ENCODE data around the gene DEUP1. TPM values are rescaled to one million over a fixed set of nuclear protein-coding genes. Genes with fewer than 3 reads are reported as not detected.

Gene DEUP1
- total and polyA plus RNA-seq, 9 of the 15 experiments (the other 6 are each of a cell fraction or from before 2014, with no cell fraction given), result 1.4 to 10.9 (median 9.3) TPM

GRCh38 chr11:93319224-93319839 lies 11.2 kb upstream of the DEUP1 start (continued):
- no peak for TF ChIP-seq ZBTB17 (CRISPR knock-in tag; IDR thresholded peaks at IDR 0.05)
- TF ChIP-seq ZNF780A (CRISPR knock-in tag; IDR thresholded peaks at IDR 0.05), result no peak
- TF ChIP-seq SMARCC2 (IDR thresholded peaks at IDR 0.05; ENCODE audit: low read depth), result no peak
- TF ChIP-seq ZNF584 (CRISPR knock-in tag; IDR thresholded peaks at IDR 0.05; ENCODE audit: low read depth), result peak; percentile 100
- no peak for TF ChIP-seq BHLHE40 (IDR thresholded peaks at IDR 0.05; ENCODE audit: low read length)

- no peaks in the 10 kb centered on the region for H3K36me3 ChIP-seq (ENCODE audit: control insufficient read depth, insufficient read depth, low read length)
- no peaks in the 10 kb centered on the region for H3K4me1 ChIP-seq (replicated peaks in 1 of 2; ENCODE audit: control insufficient read depth in 2 of 2, insufficient read depth in 2 of 2, low read length in 2 of 2)
- no peak overlapping the region for H3K4me2 ChIP-seq (ENCODE audit: insufficient read depth, low read length)
- no TSS peak for BruUV-seq (replicated peaks)
- no peak for DNase-seq (ENCODE audit: extremely low read depth in 1 of 4, low spot score in 3 of 4)
- in situ Hi-C loops (cut with MboI) (no loop called here), intact Hi-C loops (cut with micrococcal nuclease) (no loop called here)
- no peaks in the 10 kb centered on the region for H3K27me3 ChIP-seq (ENCODE audit: control insufficient read depth in 2 of 2, insufficient read depth in 2 of 2, low read length in 2 of 2)
- no peak for ATAC-seq
- CTCF ChIA-PET (ENCODE audit: low intra/inter-chr PET ratio), result no interaction called here
- H3K79me2 ChIP-seq (ENCODE audit: control insufficient read depth, insufficient read depth, low read length), result no peaks in the 10 kb centered on the region
- FAIRE-seq, result no peak
- H3K9me1 ChIP-seq (ENCODE audit: control insufficient read depth, insufficient read depth, low read length), result no peaks in the 10 kb centered on the region
- no peak overlapping the region for H3K27ac ChIP-seq (ENCODE audit: extremely low read depth, low read depth, low read length)
- no peaks in the 10 kb centered on the region for H3K9me3 ChIP-seq (replicated peaks; ENCODE audit: control insufficient read depth, insufficient read depth, low read depth, low read length)
- H2AFZ ChIP-seq (ENCODE audit: low read depth, low read length), result no peak overlapping the region
- no peak overlapping the region for H3K9ac ChIP-seq (ENCODE audit: insufficient read depth in 1 of 2, low read depth in 2 of 2, low read length in 2 of 2)
- H3K4me3 ChIP-seq, result no peak overlapping the region
- POLR2A ChIA-PET, result interaction anchor here (1.6 kb wide), 1 partner anchor 9 kb away, joined by 3 read pairs; no protein-coding TSS in a partner anchor
- TF ChIP-seq C11orf30 (IDR thresholded peaks at IDR 0.05; ENCODE audit: low read depth), result peak; percentile 36; the same call in 1 of the 2 replicates
- peak; percentile 57 for TF ChIP-seq ZNF316 (IDR thresholded peaks at IDR 0.05)
- TF ChIP-seq BDP1 (IDR thresholded peaks at IDR 0.05; ENCODE audit: insufficient read depth, insufficient read length), result no peak
- no peak for TF ChIP-seq PTRF (tag; IDR thresholded peaks at IDR 0.05)
- no peak for TF ChIP-seq ZNF3 (CRISPR knock-in tag; IDR thresholded peaks at IDR 0.05)
- H4K20me1 ChIP-seq (replicated peaks; ENCODE audit: control insufficient read depth, insufficient read depth, low read length), result no peaks in the 10 kb centered on the region
Observed at GRCh38 chr11:93320230-93320629, 10.3 kb upstream of the DEUP1 start.
